Hematopoietic multipotent progenitor cell treated with erythropoietin and hydrocortisone succinate and interleukin-3 and kit ligand, for 4 days (in vitro differentiated cells): ENCODE data around the gene C20orf141.
"Not testable (repeated sequence)": the region's sequence is repeated elsewhere in the genome, so short reads cannot be mapped to it uniquely, and the experiment has no call there.

Experiments
- DNase-seq: peaks from one replicate; pipeline ENCODE4 v3.0.0-alpha.2; 2015

Gene C20orf141

DNA sequence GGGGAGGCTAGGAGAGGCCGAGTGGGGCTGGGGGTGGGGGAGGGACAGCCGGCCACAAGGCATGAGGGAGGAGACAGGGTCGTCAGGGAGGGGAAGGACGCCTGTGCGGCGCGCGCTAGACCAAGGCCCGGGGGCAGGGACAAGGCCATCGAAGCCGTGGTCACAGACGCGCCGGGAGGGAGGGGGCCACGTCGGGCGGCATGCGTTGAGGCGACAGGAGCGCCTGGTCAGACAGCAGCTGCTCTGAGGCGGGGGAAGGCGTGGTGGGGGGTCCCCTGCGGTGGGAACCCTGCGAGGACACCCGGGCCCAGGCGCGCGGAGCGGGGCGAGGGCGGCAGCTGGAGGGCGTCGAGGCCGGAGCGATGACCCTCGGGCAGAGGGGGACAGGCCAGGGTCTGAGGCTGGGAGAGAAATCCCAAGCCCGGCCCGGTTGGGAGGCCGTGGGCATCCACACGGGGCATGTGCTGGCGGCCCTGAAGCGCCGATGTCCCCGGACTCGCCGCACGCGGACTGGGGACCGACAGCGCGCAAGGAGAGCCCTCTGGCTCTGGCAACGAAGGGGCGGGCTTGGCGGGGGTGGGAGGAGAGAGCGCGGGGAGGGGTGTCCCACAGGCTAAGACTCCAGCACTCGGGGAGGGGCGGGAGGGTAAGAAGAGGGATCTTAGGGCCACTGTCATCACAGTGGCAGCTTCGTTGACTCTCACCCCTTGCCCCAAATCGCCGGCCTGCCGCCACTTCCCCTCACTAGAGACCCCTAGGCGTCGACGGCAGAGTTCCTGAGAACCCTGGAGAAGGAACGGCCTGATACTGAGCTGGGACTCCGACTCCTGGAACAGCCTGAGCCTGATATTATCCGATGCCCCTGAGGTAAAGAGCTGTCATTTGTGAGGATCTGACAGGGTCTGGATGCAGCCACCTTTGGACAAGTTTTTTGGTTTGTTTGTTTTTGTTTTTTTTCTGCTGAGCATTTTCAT, 6.4 kb downstream of the C20orf141 start:
- DNase-seq: no peak

DNA sequence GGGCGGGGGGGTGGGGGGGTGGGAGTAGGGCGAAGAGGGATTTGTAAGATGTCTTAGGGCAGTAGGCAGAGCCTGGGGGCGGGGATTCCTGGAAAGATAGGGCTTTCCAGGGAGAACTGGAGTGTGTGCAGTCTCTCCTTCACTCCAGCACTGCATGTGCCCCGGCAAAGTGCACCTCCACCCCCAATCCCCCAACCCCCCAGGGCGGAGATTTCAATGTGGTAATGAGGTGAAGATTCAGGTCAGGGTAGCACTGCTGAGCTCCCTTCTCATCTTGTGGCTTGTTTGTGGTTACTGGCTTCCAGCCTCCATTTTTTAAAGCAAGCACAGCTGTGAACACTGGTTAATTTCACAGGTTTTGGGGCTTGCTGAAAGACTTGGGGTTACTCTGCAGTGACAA, 7.3 kb downstream of the C20orf141 start:
- DNase-seq: peak; percentile 58

DNA sequence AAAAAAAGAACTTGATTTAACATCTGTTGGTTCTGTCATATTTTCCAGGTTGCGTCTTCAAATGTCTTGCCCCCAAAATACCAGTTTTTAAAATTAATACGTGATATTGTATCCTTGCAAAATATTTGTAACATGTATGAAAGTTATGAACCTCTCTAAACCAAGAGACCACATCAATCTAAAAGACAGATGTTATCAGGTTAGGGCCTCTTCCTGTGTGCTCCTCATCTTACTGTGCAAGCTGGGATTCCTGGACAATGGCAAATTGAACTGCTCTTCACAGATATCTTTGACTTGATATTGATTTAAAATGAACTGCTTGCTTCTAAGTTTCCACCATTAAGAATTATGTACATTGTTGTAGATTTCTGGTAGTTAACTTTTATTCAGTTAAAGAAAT, 11.0 kb downstream of the C20orf141 start:
- no peak for DNase-seq

DNA sequence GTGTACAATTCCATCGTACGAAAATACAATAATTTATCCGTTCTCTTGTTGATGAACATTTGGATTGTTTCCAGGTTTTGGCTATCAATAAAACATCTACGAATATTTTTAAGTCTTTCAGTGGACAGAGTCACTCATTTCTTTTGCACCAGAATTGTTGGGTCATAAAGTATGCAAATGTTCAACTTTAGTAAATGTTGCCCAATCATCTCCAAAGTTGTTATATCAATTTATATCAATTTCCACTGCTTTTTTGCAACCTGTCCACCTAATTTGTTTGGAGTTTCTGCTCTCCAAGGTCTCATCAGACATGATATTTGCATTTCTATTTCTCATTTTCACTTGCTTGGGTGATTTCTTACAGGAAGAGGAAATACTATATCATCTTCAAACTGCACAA, 11.9 kb downstream of the C20orf141 start:
- no peak for DNase-seq

DNA sequence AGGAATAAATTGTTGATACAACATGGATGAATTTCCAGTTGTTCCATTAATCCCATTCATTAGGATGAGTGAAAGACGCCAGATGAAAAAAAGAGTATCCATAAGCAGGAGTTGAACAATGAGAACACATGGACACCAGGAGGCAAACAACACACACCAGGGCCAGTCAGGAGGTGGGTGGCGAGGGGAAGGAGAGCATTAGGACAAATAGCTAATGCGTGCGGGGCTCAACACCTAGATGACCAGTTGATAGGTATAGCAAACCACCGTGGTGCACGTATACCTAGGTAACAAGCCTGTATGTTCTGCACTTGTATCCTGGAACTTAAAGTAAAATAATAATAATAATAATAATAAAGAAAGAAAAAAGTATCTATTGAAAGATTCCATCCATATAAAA, 14.6 kb downstream of the C20orf141 start:
- DNase-seq: no peak

DNA sequence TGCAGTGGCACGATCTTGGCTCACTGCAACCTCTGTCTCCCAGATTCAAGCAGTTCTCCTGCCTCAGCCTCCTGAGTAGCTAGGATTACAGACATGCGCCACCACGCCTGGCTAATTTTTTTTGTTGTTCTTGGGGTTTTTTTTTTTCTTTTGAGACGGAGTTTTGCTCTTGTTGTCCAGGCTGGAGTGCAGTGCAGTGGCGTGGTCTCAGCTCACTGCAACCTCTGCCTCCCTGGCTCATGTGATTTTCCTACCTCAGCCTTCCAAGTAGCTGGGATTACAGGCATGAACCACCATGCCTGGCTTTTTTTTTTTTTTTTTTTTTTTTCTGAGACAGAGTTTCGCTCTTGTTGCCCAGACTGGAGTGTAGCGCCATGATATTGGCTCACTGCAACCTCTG, 16.4 kb downstream of the C20orf141 start:
- DNase-seq: not testable (repeated sequence)

DNA sequence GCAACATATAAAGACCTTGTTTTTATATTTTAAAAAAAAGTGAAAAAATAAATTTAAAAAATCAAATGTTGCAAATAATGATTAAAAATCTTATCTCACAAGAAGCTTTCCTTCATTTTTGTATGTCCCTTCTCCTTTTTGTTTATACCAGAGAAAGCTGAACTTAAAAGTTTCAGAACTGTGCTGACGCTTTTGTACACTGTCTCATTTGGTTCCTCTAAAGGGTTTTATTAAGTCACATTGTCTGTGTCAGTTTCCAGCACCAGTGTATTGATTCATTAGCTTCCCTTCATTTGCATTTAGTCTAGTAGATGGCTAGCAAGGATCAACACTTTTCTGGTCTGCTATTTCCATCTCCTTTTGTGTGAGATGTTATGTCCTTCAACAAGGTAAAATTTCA, 19.0 kb downstream of the C20orf141 start:
- no peak for DNase-seq

DNA sequence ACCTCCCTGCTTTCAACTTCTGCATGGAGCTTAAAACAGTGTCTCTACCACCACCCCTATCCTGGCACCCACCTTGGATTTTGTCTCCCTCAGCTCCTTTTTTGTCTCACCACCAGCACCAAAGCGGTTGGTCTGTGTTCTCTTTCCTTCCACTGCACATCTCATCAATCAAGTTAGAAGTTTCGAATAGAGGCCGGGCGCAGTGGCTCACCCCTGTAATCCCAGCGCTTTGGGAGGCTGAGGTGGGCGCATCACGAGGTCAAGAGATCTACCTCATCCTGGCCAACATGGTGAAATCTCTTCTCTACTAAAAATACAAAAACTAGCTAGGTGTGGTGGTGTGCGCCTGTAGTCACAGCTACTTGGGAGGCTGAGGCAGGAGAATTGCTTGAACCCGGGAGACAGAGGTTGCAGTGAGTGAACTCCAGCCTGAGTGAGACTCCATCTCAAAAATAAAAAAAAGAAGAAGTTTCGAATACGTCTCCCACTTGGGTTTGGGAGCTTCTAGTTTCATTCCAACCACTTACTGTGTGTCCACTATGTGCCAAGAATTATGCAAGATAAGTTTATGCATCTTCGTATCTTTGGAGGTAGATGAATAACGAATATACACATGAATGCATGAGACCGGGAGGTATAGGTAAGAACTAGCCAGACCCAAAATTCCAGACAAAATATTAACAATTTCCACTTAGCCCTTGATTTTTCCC, 19.8 kb downstream of the C20orf141 start:
- no peak for DNase-seq

DNA sequence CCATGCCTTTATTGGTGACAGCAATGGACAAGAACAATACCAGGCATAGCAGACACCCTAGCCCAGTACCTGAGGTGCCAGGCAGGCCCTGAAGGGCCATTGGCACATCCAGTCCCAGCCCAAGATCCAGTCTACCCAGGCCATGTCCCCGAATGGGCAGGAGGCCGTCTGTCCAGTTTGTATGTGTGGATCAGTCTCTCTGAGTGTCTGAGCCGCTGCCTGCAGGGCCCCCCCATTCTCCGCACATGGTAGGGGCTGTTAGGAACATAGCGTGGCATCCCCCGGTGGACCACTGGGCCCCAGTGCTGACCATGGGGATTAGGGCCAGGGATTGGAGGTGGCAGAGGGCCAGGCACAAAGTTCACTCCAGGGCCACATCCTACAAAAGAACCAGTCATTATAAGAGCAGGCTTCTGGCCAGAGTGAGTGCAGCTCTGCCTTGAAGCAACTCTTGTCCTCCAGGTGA, 20.6 kb downstream of the C20orf141 start:
- no peak for DNase-seq

DNA sequence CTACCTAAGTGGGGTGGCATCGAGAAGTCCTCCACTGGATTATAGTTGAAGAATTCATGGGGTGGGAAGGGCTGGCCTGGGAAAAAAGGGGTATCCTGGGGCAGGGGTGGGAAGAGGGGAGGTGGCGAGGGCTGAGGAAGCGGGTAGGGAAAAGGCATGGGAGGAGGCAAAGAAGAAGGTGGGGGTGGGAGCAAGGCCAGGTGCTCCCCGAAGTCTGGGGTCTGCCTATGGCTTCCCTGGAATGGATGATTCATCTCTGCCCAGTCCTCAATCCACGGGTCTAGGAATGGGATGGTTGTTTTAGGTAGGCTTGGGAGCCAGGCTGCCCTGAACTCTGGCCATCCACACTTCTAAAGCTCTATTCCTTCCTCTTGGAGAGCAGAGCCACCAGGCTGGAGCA, 21.2 kb downstream of the C20orf141 start:
- no peak for DNase-seq

DNA sequence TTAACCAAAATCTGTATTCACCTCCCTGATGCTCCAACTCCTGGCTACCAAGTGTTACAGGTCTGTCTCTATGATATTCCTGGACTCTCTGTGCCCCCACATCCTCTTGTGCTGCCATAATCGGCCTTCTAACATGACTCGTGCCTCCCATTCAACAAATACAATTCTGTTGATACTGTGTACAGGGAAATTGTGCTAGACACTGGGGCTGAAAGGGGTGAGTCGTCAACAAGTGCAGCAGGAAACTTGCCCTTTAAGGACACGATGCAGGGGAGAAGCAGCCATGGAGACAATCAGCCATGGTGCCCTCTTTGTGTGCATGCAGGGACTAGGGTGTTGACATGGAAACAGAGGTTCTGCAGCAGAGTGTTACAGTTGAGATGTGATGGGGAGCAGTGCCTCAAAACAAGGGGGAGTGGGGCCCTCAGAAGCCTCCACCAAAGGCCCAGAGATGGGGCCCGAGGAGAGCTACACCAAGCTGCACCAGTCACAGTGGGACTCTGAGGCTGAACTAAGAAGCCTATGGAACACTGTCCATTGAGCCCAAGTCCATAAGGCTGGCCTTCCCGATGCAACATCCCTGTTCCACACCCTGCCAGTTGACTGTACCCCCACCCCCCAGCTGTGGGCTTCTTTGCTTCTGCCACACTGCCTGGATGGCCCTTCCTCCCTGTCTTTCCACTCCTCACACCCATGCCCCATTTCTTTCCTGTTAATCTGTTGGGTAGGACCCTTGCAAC, 22.6 kb downstream of the C20orf141 start:
- DNase-seq: no peak

DNA sequence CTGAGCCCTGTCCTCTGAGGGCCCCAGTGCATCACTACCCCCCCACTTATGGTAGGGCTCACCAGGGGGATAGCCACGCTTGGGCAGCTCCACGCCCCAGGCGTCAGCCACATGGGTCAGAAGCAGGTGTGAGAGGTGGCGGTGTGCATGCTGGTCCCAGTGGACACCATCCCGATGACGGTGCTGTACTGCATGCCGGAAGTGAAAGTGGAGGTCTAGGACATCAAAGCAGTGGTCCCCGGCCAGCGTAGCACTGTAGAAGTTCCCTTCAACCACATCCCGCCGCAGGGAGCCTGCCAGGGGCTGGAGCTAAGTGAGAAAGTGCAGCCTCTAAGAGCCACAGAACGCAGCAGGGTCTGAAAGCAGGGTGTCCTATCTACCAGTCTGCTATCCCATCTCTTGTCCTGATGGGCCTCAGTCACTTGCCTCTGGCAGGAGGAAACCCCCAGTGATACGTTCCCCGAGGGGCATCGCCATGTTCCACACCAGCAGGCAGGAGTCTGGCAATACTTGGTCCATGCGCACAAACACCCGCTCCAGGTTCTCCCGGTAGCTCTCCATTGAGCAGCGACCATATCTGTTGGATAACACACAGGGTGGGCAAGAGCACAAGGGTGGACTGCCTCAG, 23.5 kb downstream of the C20orf141 start:
- no peak for DNase-seq

DNA sequence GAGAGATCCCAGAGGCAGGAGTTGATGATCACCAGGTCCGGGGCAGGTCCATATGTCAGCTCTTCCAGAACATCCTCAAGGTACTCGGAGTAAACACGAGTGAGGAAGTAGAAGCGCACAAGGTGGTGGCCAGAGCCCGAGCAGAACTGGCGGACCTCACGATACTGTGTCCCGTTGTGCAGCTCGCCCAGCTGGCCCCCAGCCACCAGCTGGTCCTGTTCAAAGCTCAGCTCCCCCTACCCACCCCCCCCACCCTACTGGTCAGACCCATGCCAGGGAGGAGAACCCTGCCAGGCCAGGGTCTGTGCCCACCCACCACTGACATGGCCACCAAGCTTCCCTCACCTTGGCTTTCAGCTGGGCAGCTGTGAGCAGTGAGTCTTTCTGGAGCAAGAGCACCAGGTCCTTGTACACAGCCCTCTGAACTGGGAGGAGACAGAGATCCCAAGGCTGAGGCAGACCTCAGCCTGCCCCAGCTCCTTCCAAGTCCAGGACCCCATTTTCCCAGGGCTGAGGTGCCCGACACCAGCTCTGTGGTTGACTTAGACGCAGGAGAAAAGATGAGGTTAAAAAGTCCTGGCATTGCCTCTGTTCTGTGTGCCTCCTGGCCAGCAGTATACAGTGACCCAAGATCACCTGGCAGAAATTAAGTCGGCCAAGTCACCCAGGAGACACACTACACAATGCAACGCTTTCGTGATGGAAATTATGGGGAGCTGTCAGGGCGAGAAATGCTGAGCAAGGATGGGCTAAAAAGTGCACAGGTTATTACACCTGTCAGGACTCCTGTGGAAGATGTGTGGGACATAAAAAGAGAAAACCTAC, 24.3 kb downstream of the C20orf141 start:
- no peak for DNase-seq

DNA sequence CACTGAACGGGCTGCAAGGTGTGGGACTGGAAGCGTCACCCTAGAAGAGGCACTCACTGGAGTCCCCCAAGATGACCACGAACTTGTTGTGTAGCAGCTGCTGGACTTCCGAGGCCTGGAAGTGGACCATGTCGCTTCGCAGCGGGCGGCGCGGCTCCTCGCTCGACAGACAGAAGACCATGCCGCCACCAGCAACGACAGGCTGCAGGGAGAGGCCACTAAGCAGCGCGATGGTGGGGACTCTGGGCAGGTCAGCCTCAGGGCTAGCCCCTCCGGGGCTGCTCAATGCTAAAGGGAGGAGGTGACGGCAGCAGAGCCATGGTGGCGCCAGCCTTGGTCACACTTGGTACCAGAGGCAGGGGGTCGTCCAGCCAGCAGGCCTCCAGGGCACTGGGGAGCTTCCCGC, 24.9 kb downstream of the C20orf141 start:
- no peak for DNase-seq

DNA sequence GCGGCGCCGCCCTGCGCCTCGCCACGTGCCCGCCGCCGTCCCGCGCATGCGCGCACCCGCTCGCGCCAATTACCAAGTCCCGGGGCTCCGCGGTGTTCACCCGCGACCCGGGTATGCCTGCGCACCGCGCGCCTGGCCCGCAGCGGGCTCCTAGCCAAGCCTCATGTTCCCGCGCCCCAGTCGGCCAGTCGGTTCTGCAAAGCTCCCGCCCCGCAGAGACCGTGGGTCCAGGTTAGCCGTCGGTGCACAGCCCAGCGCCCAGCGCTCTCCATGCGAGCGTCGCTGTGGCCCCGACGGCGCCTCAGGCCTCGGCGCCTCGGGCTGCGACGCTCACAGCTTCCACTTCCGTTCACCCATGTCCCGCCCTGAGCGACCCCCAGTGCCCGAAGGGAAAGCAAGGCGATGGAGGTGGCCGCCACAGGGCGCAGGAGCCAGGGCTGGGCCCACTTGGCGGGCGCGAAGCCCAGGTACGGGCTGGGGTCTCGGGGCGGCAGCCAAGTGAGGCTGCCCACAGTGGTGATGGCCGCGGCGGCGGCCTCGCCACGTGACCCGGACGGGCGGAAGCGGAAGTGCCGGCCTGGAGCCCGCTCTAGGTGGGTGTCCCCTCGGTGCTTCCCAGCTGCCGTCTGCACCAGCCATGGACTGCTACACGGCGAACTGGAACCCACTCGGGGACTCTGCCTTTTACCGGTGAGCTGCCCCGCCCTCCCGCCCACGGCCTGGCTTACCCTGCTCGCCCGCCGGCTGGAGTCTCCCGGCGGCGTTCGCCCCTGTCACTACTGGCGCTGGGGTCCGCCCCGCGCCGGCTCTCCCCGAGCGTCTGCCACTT, 25.6 kb downstream of the C20orf141 start, which contains the start of the genes PCED1A and VPS16:
PCED1A (minus strand) TSS at position 518 of the 829 bp plus-strand sequence. CDS start 743 bp downstream, outside the sequence.
VPS16 (plus strand) TSS at position 608 of the 829 bp plus-strand sequence; CDS start at position 638, 30 bp downstream.
- DNase-seq: peak; percentile 95

DNA sequence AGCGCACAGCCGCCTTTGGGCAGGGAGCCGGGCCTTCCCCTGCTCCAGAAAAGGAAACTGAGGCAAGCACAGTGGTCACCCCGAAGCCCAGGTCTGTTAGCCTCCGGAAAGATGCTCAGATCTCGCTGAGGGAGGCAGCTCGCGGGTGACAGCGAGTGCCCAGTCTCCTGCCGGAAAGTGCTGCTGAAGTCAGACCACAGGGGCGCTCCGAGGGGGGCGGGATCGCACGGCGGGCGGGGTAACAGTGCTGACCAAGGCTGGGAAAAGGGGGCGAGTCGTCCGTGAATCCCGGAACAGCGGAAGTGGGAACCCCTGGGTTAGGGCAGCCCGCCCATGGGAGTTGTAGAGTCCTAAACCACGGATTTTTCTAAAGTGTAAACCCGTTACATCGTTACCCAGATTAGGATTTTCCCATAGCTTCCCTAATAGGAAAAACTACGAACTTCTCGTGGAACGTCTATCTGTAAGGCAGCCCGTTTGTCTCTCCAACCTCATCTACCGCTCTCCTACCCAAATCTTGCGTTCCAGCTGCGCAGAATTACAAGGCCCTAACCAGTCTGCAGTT, 26.3 kb downstream of the C20orf141 start:
- DNase-seq: peak; percentile 61

DNA sequence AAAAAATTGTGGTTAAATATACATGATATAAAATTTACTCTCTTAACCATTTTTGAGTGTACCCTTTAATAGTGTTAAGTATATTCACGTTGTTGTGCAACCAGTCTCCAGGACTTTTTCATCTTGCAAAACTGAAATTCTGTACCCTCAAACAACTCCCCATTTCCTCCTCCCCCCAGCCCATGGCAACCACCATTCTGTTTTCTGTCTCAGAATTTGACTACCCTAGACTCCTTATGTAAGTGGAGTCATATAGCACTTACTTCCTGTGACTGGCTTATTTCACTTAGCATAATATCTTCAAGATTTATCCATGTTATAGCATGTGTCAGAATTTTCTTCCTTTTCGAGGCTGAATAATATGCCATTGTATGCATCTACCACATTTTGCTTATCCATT, 30.8 kb downstream of the C20orf141 start:
- peak; percentile 35 for DNase-seq

DNA sequence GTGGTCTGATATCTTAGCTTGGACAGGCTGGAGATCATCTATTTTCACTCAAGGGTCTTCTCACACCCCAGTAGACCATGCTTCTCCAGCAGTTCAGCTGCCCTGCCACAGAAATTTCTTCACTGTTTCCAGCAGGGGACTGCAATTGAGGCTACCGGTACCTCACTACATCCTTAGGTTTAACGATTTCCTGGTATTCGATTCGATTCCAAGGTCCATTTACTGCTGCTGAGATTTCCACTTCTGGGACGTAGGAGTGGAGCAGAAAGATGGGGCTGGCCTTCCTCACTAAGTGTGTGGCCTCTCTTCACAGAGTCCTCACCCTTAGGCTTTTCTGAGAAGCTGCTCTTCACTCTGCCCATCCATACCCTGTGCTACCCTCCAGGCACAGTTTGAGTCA, 31.9 kb downstream of the C20orf141 start:
- DNase-seq: no peak

DNA sequence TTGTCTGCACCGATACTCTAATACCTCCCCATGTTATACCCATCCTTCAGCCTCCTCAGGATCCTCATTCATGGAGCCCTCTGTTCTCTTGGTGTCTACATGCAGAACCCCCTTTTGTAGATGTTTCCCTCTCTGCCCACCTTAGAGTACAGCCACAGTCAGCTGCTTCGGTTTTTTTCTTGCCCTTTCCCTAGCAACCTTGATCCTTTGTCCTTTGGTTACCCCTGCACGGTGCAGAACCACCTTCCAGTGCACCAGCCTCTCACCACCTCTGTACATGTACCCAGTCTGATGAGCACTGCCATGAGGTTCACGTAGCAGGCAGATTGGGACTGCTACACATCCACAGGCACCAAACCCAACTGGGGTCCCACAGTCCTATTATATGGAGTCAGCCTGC, 33.0 kb downstream of the C20orf141 start:
- no peak for DNase-seq

DNA sequence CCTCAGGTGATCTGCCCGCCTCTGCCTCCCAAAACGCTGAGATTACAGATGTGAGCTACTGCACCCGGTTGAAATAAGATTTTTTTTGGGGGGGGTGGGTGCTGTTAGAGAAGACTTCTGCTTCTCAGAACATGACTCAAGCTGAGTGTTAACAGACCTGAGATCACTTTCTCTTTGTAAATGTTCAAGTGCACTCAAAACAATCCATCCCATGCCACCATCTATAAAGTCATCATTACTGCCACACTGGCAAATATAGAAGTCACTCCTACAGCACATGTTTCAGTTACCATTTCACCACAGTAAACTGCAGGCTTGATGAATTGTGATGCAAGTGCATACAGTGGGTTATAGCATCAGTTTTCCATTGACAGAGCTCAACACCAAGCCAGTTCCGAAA, 34.7 kb downstream of the C20orf141 start:
- DNase-seq: no peak
